ENCODE data around the gene SLX1A.
"Not testable (repeated sequence)": the region's sequence is repeated elsewhere in the genome, so short reads cannot be mapped to it uniquely, and the experiment has no call there.

DNA sequence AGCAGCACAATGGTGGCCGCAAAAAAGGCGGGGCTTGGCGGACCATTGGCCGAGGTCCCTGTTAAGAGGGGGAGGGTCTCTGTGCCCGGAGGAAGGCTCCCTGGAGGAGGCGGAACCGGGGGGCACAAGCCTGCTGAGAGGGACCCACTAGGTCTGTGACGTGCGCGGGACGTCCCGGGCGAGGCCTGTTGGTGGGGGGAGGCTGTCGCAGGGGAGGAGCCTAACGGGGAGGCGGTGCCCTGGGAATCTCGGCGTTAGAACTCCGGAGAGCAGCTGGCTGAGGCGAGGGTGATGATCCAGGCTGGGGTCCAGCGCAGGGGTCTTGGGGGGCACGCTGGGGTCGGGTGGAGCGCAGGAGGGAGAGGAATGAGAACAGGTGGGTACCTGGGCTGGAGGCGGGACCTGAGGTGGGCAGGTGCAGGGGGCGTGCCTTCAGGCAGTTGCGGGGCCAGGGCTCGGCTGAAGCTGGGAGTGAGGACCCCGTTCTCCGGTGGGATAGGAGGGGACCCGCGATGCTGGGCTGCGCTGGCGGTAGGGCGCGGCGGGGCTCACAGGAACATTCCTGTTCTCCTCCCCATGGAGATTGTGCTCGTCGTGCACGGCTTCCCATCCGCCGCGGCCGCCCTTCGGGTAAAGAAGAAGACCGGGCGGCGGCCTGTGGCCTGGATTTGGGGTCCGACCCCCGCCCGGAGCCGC lies 12.0 kb downstream of the SLX1A start:
- TF ChIP-seq, protein P1, sequence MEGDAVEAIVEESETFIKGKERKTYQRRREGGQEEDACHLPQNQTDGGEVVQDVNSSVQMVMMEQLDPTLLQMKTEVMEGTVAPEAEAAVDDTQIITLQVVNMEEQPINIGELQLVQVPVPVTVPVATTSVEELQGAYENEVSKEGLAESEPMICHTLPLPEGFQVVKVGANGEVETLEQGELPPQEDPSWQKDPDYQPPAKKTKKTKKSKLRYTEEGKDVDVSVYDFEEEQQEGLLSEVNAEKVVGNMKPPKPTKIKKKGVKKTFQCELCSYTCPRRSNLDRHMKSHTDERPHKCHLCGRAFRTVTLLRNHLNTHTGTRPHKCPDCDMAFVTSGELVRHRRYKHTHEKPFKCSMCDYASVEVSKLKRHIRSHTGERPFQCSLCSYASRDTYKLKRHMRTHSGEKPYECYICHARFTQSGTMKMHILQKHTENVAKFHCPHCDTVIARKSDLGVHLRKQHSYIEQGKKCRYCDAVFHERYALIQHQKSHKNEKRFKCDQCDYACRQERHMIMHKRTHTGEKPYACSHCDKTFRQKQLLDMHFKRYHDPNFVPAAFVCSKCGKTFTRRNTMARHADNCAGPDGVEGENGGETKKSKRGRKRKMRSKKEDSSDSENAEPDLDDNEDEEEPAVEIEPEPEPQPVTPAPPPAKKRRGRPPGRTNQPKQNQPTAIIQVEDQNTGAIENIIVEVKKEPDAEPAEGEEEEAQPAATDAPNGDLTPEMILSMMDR (conservative IDR thresholded peaks at IDR 0.05; ENCODE audit: low read length): not testable (repeated sequence)
- not testable (repeated sequence) for TF ChIP-seq EZH2phosphoT487 (IDR thresholded peaks at IDR 0.05; ENCODE audit: borderline replicate concordance)

All from Loucy (cell line).